HG03280 (cell line): ENCODE data around the gene ARL3.
"Not testable (repeated sequence)": the region's sequence is repeated elsewhere in the genome, so short reads cannot be mapped to it uniquely, and the experiment has no call there.

Experiments
- ATAC-seq: cut with Tn5 transposase; IDR thresholded peaks from one replicate; pipeline ENCODE4 v1.9.1; 2021; ENCODE audit warnings: mild to moderate bottlenecking, moderate library complexity; ENCODE audit not compliant: unreplicated experiment

ARL3 gene, protein sequence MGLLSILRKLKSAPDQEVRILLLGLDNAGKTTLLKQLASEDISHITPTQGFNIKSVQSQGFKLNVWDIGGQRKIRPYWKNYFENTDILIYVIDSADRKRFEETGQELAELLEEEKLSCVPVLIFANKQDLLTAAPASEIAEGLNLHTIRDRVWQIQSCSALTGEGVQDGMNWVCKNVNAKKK

DNA sequence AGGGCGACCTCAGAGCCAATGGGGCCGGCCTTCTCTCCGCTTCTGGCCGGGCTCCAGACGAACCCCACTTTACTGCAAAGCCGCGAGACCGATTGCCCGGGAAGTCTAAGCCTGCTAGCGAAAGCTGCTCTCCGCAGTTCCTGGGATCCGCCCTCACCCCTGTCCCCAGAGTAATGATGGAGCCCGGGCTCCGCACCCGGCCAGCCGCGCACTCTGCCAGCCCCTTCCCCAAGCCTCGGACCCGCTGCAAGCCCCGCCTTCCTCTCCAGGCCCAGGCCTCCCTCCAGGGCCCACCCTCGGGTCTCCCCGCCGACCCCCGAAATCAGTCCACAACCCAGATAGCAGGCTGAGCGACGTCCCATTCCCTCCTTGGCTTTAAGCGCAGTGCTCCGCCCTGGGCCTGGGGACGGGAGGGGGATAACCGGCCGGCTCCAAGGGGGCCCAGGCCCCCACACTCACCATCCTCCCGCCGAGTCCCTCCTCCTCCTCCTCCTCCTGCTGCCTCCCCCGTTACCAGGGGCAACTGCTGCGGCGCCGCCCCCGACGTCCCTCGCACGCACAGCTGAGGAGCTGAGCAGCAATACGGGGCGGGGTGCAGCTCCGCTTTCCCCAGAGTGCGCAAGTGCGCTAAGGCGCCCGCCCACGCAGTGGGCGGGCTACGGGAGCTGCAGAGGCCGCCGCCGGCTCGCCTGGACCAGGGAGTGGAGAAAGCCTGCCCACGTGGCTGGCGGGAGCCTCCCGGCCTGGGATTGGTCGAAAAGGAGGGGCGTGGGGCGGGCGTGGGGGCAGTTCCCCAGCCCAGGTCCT lies at the start of gene ARL3:
Gene ARL3 (minus strand): TSS at position 584 of the 807 bp plus-strand sequence. CDS start 122 bp downstream, at position 462.
- peak; percentile 76 for ATAC-seq

DNA sequence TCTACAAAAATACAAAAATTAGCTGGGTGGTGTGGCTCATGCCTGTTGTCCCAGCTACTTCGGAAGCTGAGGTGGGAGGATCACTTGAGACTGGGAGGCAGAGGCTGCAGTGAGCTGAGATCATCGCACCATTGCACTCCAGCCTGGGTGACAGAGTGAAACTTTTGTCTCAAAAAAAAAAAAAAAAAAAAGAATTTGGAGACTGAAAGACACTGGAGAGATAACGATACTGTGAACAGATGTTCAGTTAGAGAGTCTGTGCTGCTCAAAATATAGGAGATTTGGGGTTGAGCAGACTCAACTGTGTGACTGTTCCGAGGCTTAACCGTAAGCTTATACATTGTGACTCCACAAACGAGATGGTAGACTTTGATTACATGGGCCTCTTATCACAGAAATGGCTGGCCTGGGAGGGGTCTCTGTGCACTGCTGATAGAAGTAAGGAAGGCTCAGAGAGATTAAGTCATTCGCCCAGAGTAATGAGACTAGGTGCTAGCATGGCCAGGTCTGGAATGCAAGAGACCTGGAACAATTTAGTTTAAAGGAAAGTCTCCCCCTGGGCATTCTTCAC lies 48.9 kb upstream of the ARL3 start:
- ATAC-seq: no peak

DNA sequence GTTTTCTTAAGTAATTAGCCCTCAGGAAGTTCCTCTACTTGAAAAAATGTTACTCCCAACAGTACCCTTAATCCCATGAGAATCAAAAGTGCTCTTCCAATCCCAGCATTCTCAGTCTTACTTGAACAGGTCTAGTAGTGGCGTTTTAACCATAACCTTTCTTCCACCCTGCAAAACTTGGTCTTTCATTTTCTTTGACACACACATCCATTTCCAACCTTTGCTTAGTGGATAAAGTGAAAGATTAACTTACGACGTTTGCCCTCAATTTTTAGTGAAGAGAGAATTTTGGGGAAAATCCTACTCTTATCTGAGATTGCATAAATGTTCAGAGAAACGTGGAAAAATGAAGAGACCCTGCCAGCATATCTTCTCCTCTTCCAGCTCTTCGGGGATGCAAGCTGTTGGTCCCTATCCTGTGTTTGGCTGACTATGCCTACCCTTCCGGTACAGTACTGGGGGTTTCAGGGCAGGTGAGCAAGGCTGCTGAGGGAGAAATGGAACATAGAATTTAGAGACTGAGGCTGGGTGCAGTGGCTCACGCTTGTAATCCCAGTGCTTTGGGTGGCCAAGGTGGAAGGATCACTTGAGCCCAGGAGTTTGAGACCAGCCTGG lies 48.3 kb upstream of the ARL3 start:
- ATAC-seq: no peak

DNA sequence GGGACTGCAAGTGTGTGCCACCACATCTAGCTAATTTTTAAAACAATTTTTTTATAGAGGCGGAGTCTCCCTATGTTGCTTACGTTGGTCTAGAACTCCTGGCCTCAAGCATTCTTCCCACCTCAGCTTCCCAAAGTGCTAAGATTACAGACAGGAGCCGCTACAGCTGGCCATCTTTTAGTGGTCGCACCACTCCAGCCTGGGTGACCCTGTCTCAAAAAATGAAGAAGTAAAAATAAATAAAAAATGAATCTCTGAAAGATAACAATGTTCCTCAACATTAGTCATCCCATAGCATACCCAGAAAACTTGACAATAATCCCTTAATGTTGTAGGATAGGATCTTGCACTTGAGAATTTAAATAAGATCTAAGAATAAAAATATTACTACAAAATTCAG lies 47.8 kb upstream of the ARL3 start:
- no peak for ATAC-seq

DNA sequence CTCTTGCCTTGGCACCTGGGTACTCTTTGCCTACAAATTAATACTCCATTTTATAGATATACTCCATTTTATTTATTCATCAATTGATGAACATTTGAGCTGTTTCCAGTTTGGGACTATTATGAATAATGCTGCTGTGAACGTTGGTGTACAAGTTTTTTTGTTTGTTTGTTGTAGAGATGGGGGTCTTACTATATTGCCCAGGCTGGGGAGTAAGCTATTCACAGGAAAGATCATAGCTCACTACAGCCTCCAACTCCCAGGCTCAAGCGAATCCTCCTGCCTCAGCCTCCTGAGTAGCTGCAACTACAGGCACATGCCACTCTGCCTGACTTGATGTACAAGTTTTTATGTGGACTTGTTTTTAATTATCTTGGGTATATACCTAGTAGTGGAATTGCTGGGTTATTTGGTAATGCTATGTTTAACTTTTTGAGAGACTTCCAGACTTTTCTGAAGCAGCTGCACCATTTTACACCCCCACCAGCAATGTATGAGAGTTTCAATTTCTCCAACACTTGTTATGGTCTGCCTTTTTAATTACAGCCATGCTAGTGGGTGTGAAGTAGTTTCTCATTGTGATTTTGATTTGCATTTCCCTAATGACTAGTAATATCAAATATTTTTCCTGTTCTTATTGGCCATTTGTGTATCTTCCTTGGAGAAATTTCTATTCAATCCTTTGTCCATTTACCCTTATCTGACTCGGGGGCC lies 45.5 kb upstream of the ARL3 start:
- ATAC-seq: no peak

DNA sequence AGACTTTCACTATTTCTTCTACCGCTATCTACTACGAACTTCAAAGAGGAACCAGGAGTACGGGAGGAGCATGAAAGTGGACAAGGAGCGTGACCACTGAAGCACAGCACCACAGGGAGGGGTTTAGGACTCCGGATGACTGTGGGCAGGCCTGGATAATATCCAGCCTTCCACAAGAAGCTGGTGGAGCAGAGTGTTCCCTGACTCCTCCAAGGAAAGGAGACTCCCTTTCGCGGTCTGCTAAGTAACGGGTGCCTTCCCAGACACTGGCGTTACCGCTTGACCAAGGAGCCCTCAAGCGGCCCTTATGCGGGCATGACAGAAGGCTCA lies 44.7 kb upstream of the ARL3 start:
- not testable (repeated sequence) for ATAC-seq

DNA sequence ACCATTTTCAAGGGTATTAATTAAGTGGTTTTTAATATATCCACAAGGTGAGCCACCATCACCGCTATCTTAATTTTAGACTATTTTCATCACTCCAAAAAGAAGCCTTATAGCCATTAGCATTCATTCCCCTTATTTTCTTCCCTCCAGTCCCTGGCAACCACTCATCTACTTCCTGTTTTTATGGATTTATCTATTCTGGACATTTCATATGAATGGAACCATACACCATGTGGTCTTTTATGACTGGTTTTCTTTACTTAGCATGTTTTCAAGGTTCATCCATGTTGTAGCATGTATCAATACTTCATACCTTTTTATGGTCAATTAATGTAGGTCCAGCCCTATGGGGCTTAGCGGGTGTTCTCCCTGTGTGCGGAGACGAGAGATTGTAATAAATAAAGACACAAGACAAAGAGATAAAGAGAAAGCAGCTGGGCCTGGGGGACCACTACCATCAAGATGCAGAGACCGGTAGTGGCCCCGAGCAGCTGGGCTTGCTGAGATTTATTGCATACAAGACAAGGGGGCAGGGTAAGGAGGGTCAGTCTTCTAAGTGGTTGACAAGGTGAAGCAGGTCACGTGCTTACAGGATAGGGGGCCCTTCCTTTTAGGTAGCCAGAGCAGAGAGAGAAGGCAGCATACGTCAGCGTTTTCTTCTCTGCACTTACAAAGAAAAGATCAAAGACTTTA lies 44.2 kb upstream of the ARL3 start:
- no peak for ATAC-seq

DNA sequence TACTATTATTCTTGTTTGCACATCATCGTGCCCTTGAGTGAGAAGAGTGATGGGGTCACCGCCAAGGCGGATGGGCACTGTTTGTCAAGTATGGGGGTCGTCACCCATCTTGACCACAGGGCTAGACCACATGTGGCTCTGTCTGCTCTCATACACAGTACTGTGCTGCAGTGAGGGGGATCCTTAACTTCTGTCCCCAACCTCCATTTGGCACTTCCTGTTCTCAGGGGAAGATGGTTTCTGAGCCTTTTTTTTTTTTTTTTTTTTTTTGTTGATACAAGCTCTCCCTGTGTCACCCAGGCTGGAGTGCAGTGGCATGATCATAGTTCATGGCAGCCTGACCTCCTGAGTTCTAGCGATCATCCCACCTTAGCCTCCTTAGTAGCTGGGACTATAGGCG lies 43.1 kb upstream of the ARL3 start:
- ATAC-seq: no peak

DNA sequence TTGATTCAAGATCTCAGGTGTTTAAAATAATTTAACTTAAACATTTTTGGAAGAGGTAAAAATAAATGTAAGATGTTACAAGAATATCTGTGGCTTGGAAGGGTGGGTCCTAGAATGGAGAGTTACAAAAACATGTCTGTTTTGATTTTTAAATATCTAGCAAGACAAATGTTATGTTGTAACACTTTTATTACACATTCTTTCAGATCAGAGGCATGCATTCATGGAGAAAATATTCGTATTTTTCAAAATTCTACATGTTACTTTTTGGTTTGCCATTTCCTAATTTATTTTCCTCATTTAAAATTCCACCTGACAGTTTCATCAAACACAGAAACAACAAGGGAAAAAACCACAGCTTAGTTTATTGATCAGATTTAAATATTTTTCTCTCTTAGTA lies 39.5 kb upstream of the ARL3 start:
- ATAC-seq: no peak

DNA sequence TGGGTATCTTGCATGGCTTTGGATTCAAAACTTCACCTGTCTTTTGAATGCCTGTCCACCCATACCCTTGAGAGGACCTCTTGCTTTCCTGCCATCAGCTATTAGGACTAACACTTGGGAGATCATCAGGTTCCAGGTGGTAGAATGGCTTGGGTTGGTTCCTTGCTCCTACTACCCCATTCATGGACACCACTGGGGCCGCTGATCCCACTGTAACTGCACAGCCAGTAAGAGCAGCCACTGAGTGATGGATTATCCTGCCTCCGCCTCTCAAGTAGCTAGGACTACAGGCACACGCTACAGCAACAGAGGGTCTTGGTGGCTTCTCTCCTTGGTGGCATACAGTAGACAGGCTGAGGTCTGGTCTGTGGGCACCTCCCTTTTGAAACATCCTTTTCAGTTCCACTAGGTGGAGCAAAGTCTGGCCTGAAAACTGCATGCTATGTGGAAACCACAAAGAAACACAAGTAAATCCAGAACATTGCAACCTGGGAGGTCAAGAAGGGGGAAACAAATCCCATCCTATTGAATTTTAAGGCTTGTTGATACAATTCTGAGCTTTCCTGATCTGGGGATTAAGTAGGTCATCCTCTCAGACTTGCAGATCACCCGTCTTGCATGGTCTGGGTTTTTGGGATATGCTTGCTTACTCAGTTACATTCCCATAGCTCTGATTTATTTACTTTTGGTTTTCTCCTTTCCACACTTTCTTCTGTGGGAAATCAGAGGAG lies 38.9 kb upstream of the ARL3 start:
- ATAC-seq: no peak

DNA sequence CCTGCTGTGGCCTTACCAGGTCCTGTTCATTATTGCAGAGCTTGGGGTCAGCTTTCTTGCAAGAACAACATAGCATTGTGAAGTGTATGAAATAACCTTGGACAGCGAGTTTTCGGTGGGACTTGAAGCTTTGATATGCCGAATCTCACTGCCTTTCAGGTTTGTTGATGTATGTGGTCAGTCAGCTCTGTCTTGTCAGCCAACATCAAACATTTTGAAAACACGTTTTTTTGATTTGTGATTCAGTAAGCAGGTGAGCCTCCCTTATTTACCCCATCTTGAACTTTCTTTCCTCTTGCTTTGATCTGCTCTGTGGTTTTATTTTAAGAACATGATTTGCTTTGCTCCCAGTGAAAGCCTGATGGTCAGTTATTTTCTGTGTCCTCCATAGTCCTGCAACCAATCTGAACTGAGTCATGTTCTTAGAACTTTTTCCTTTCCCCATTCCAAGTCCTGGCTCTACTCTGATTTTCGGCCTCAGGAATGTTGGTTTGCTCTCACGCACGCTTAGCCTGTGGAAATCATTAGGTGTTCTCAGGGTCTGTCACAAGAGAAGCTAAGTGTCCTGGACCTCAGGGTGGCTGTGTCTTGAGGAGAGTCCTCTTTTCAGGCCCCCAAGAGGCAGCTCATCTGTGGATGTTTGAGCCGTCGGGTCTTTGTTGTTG lies 38.2 kb upstream of the ARL3 start:
- ATAC-seq: no peak

DNA sequence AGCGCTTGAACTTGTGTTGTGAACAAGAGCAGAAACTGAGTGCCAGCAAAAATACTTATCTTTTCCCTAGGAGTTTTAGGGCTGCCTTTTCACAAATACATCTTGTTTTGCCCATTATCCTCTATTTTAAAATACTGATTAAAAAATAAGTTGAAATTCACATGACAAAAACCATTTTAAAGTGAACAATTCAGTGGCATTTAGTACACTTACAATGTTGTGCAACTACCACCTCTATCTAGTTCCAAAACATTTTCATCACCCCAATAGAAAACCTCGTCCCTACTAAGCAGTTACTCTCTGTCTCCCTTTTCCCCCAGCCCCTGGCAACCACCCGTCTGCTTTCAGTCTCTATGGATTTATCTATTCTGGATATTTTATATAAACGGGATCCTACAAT lies 31.0 kb upstream of the ARL3 start:
- ATAC-seq: no peak

DNA sequence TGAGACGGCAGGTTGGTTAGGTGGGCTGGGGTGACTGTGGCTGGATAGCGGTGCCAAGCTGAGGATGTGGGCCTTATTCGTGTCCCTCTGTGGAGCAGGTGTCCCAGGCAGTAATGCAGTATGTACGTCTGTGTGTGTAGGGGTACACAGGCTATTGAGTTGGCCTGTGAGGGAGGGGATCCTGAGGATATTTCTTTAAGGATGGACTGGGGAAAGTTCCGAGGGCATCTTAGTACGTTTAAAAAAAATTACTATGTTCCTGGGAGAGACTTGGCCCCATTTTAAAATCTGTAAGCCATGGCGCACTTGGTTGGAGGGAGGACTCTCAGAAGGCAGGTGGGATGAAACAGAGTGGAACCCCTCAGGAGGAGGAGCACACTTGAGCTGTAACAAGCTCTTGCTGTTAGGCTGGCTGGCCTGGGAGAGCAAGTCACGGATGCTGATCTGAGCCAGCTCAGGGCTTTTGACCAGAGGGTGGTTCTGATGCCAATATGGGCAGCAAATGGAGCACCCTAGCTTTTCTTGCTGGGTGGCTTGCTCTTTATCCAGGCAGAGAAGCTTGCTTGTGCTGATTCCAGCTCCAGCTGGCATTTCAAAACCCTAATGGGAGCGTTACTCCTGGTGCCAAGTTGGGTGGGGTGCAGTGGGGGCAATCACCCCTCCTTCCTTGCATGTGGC lies 30.3 kb upstream of the ARL3 start:
- peak; percentile 3 for ATAC-seq

DNA sequence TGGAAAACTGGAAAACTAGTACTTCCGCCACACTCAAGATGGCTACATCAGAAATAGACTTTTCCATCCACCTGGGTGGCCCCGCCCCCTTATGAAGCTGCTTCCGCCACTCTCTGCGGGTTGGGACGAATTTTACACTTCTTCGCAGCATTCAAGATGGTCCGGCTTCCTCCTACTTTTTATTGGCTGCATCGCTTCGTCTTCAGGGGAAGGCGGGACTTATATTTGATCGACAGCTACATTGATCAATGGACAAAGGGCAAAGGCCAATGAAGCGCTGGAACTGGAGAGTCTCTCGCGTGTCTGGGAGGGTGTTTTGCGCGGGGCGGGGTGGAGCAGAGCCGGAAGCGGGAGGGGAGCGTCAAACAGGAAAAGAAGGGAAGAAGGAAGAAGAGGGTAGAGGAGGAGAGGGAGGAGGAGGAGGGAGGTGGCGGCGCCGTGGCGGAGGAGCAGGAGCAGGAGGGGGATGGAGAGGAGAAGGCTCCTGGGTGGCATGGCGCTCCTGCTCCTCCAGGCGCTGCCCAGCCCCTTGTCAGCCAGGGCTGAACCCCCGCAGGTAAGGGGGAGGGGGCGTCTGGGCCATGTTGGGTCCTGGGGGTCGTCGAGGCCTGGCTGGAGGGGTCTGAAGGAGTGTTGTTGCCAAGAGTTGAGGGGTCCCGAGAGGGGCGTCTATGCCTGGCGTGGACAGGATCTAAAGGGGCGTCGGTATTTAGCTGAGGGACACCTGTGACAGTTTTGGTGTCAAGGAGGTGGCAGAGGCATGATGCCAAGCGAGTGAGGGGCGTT lies 29.6 kb upstream of the ARL3 start, which contains the start of gene WBP1L:
Gene WBP1L (plus strand): TSS at position 361 of the 786 bp plus-strand sequence. CDS start 106 bp downstream, at position 467.
- ATAC-seq: peak; percentile 97

DNA sequence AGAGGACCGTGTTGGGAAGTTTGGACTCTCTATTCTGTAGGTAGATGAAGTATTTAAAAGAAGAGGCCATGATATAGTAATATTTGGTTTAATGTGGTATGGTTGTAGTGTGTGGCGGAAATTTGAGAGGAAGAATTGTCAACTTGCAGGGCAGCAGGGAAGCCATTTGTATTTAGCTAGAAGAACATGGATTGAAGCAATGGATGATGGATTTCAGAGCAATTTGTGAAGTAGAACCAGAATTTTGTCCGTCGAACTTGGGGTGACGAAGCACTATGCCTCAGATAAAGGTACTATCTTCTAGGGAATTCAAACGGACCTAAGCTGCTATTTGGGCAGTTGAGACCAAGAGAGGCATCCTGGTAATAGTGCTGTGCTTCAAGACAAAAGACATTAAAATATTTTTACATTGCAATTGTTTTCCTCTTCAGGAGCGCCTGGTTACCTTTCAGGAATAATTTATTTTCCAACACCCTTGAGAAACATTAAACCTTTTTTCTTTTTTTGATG lies 28.9 kb upstream of the ARL3 start:
- ATAC-seq: no peak

DNA sequence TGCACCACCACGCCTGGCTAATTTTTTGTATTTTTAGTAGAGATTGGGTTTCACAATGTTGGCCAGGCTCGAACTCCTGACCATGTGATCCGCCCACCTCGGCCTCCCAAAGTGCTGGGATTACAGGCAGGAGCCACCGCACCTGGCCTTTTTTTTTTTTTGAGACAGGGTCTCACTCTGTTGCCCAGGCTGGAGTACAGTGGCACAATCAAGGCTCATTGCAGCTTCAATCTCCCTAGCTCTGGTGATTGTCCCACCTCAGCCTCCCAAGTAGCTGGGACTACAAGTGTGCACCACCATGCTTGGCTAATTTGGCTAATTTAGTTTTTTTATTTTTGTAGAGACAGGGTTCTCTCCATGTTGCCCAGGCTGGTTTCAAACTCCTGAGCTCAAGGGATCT lies 28.1 kb upstream of the ARL3 start:
- ATAC-seq: not testable (repeated sequence)

DNA sequence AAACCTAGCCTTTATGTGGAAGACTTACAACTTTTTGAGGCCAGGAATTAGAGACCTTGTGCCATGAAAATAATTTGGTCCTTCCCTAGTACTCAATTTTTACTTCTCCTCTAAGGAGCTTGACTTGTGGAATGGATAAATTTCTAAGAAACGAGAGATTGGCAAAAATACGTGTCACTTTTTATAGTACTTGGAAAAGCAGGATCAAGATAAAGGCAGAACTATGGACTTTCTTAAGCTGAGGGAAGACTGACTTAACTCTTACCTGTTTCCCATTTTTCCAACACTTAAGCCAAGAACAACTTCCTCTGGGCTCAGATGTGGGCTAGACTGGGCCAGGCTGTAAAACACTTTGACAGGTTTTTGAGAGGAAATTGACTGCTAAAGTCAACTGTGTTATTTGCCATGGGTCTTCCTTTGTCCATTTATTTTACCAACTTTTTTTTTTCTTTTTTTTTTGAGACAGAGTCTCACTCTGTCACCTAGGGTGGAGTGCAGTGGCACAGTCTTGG lies 27.6 kb upstream of the ARL3 start:
- no peak for ATAC-seq

DNA sequence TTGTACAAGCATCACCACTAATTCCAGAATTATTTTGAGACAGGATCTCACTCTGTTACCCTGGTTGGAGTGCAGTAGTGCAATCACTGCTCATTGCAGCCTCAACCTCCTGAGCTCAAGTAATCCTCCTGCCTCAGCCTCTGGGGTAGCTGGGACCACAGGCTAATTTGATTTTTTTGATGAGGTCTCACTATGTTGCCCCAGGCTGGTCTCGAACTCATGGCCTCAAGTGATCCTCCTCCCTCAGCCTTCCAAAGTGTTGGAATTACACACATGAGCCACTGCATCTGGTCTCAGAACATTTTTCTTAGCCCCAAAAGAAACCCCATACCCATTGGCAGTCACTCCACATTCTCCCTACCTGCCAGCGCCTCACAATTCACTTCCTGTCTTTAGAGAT lies 26.0 kb upstream of the ARL3 start:
- ATAC-seq: no peak
